Measurements from ENCODE around the gene RAB5A.

DNA sequence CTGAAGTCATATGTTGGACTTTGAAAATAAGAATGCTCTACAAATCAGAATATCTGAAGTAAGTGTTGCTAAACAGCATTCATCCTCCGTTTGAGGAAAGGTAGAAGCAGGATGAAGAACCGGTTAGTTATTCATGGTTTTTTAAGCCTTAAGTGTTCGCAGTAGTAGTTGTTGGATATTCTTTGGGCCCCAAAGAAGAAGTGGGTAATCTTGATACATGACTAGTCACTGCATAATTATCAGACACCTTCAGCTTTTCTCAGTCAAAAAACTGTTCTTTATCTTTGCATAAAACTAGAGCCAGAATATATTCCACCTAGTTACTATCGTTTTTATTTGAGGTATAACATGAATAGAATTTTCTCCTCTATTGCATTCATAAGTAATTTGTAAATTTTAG lies 13.8 kb downstream of the RAB5A start:
- TF ChIP-seq, protein P1, sequence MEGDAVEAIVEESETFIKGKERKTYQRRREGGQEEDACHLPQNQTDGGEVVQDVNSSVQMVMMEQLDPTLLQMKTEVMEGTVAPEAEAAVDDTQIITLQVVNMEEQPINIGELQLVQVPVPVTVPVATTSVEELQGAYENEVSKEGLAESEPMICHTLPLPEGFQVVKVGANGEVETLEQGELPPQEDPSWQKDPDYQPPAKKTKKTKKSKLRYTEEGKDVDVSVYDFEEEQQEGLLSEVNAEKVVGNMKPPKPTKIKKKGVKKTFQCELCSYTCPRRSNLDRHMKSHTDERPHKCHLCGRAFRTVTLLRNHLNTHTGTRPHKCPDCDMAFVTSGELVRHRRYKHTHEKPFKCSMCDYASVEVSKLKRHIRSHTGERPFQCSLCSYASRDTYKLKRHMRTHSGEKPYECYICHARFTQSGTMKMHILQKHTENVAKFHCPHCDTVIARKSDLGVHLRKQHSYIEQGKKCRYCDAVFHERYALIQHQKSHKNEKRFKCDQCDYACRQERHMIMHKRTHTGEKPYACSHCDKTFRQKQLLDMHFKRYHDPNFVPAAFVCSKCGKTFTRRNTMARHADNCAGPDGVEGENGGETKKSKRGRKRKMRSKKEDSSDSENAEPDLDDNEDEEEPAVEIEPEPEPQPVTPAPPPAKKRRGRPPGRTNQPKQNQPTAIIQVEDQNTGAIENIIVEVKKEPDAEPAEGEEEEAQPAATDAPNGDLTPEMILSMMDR (IDR thresholded peaks at IDR 0.05), result no peak
- TF ChIP-seq POLR2A (IDR thresholded peaks at IDR 0.05), result no peak

Data from esophagus squamous epithelium (tissue), 4 donors.